DND-41 (cell line): ENCODE measurements around the gene BCL2L13.
A peak's percentile ranks its signal among the peaks of the same experiment; 100 is the strongest.

Experiments
- ATAC-seq: fragments of 200-7000 bp; cut with Tn5 transposase; 3 replicates; pipeline ENCODE4 v1.9.1; 2021; ENCODE audit warnings: low read depth; ENCODE audit not compliant: insufficient read depth
- DNase-seq: peaks from one replicate; pipeline ENCODE4 v3.0.0-alpha.2; 2020
- H2AFZ ChIP-seq: 2 replicates; pipeline ENCODE4 v1.6.0; 2012; ENCODE audit warnings: low read depth, low read length
- H3K27ac ChIP-seq: 2 replicates; pipeline ENCODE4 v1.5.1; 2012; ENCODE audit warnings: low read length, inconsistent platforms
- H3K27me3 ChIP-seq: fragments of 200-600 bp; sonication (generic); 2 replicates; pipeline ENCODE4 v1.6.0; 2012; ENCODE audit warnings: low read length, mild to moderate bottlenecking, inconsistent platforms; ENCODE audit not compliant: insufficient read depth, poor library complexity
- H3K36me3 ChIP-seq: 2 replicates; pipeline ENCODE4 v1.5.1; 2012; ENCODE audit warnings: low read length, inconsistent platforms; ENCODE audit not compliant: insufficient read depth
- H3K4me1 ChIP-seq: 2 replicates; pipeline ENCODE4 v1.5.1; 2012; ENCODE audit warnings: mild to moderate bottlenecking, low read length; ENCODE audit not compliant: insufficient read depth
- H3K4me2 ChIP-seq: 2 replicates; pipeline ENCODE4 v1.6.0; 2012; ENCODE audit warnings: mild to moderate bottlenecking, moderate library complexity, low read length, inconsistent platforms; ENCODE audit not compliant: insufficient read depth
- H3K4me3 ChIP-seq, 2 experiments: fragments of 200-600 bp in 1 of 2; shearing (Covaris generic) in 1 of 2; 2 replicates each; pipeline ENCODE4 v1.5.1; 2012 to 2016; ENCODE audit warnings: inconsistent platforms in 2 of 2, low read length in 2 of 2, mild to moderate bottlenecking in 2 of 2, low read depth in 1 of 2, moderate library complexity in 1 of 2
- H3K79me2 ChIP-seq: 2 replicates; pipeline ENCODE4 v1.6.0; 2012; ENCODE audit warnings: low read length, inconsistent platforms; ENCODE audit not compliant: insufficient read depth
- H3K9ac ChIP-seq: 2 replicates; pipeline ENCODE4 v1.6.0; 2012; ENCODE audit warnings: low read depth, mild to moderate bottlenecking, inconsistent platforms, low read length, moderate library complexity
- H3K9me3 ChIP-seq: 2 replicates; pipeline ENCODE4 v1.5.1; 2012; ENCODE audit warnings: low read length, moderate library complexity, mild to moderate bottlenecking, inconsistent platforms; ENCODE audit not compliant: insufficient read depth, severe bottlenecking
- H4K20me1 ChIP-seq: 2 replicates; pipeline ENCODE4 v1.6.0; 2012; ENCODE audit warnings: low read length; ENCODE audit not compliant: insufficient read depth
- CTCF ChIP-seq: IDR thresholded peaks from 2 replicates; pipeline ENCODE4 v1.5.1; 2012; ENCODE audit warnings: borderline replicate concordance, low read length, moderate library complexity, mild to moderate bottlenecking; ENCODE audit not compliant: poor library complexity, severe bottlenecking; ENCODE audit errors: extremely low read depth
- EZH2 ChIP-seq: IDR thresholded peaks from 3 replicates; pipeline ENCODE4 v1.6.1; 2012; ENCODE audit warnings: borderline replicate concordance, low read depth, mild to moderate bottlenecking, moderate library complexity, low read length, inconsistent platforms; ENCODE audit not compliant: severe bottlenecking

BCL2L13 gene

GRCh38 chr22:17638432-17639246 lies at the start of gene BCL2L13:
BCL2L13 (plus strand) TSS chr22:17638757; CDS start chr22:17655712, 16,955 bp downstream.
- Histone ChIP-seq H2AFZ (peak within 1 kb of the TSS; percentile 96), H3K36me3 (no peaks in the 10 kb centered on the region; the same call in 1 of the 2 replicates), H3K27ac (peak within 1 kb of the TSS; percentile 97), H3K4me2 (peak within 1 kb of the TSS; percentile 84), H3K4me1 (peaks cover 24% of the 10 kb centered on the region), H3K79me2 (peaks cover 24% of the 10 kb centered on the region), H3K9me3 (no peaks in the 10 kb centered on the region), H3K4me3 (peak within 1 kb of the TSS; percentile 70 to 86), H4K20me1 (no peaks in the 10 kb centered on the region), H3K9ac (peak within 1 kb of the TSS; percentile 84), H3K27me3 (no peaks in the 10 kb centered on the region)
- DNase-seq (peak; percentile 90), ATAC-seq (peak; percentile 95)
- TF ChIP-seq CTCF (peak; percentile 4), EZH2 (no peak)

- no peaks in the 10 kb centered on the region for H3K9me3 ChIP-seq
- H3K36me3 ChIP-seq = peaks cover 40% of the 10 kb centered on the region
- no peak overlapping the region for H3K9ac ChIP-seq
- no peaks in the 10 kb centered on the region for H3K79me2 ChIP-seq
- H3K4me2 ChIP-seq = no peak overlapping the region
- no peak overlapping the region for H3K27ac ChIP-seq
- DNase-seq (no peak), ATAC-seq (no peak)
- H3K27me3 ChIP-seq = no peaks in the 10 kb centered on the region
- H3K4me3 ChIP-seq = no peak overlapping the region
- no peak for TF ChIP-seq CTCF
- TF ChIP-seq EZH2 = no peak
- no peak overlapping the region for H2AFZ ChIP-seq
- H3K4me1 ChIP-seq = no peaks in the 10 kb centered on the region
- no peaks in the 10 kb centered on the region; the same call in 1 of the 2 replicates for H4K20me1 ChIP-seq
Observed at GRCh38 chr22:17589810-17590375, 48.7 kb upstream of the BCL2L13 start.

GRCh38 chr22:17590586-17590985 lies 48.0 kb upstream of the BCL2L13 start:
- Histone ChIP-seq H3K4me2 (no peak overlapping the region), H3K27me3 (no peaks in the 10 kb centered on the region), H2AFZ (no peak overlapping the region), H3K4me1 (no peaks in the 10 kb centered on the region), H3K4me3 (no peak overlapping the region), H3K79me2 (no peaks in the 10 kb centered on the region), H3K36me3 (peaks cover 47% of the 10 kb centered on the region), H3K9ac (no peak overlapping the region), H4K20me1 (no peaks in the 10 kb centered on the region; the same call in 1 of the 2 replicates), H3K9me3 (no peaks in the 10 kb centered on the region), H3K27ac (no peak overlapping the region)
- DNase-seq (no peak), ATAC-seq (no peak)
- TF ChIP-seq EZH2 (no peak), CTCF (no peak)
